ENCODE measurements around the gene PLD5.
"Not testable (repeated sequence)": the region's sequence is repeated elsewhere in the genome, so short reads cannot be mapped to it uniquely, and the experiment has no call there.

The PLD5 gene

GRCh38 chr1:242128951-242129502 lies 395.5 kb downstream of the PLD5 start:
- H3K79me2 ChIP-seq (ENCODE audit: insufficient read depth, low read length) = no peaks in the 10 kb centered on the region
- H3K27me3 ChIP-seq (ENCODE audit: insufficient read depth, low read length) = no peaks in the 10 kb centered on the region
- no peak for TF ChIP-seq EZH2 (IDR thresholded peaks at IDR 0.05; ENCODE audit: borderline replicate concordance, low read length)
- TF ChIP-seq, protein P1, sequence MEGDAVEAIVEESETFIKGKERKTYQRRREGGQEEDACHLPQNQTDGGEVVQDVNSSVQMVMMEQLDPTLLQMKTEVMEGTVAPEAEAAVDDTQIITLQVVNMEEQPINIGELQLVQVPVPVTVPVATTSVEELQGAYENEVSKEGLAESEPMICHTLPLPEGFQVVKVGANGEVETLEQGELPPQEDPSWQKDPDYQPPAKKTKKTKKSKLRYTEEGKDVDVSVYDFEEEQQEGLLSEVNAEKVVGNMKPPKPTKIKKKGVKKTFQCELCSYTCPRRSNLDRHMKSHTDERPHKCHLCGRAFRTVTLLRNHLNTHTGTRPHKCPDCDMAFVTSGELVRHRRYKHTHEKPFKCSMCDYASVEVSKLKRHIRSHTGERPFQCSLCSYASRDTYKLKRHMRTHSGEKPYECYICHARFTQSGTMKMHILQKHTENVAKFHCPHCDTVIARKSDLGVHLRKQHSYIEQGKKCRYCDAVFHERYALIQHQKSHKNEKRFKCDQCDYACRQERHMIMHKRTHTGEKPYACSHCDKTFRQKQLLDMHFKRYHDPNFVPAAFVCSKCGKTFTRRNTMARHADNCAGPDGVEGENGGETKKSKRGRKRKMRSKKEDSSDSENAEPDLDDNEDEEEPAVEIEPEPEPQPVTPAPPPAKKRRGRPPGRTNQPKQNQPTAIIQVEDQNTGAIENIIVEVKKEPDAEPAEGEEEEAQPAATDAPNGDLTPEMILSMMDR (IDR thresholded peaks at IDR 0.05; ENCODE audit: low read length) = peak; percentile 42; the same call in 1 of the 2 replicates
- H3K4me1 ChIP-seq (ENCODE audit: insufficient read depth, low read length, severe bottlenecking) = no peaks in the 10 kb centered on the region
- no peak overlapping the region for H3K27ac ChIP-seq (ENCODE audit: low read depth, low read length, poor library complexity, severe bottlenecking)
- no peaks in the 10 kb centered on the region for H3K9me3 ChIP-seq (ENCODE audit: low read length)
- no peaks in the 10 kb centered on the region for H4K20me1 ChIP-seq (ENCODE audit: insufficient read depth, low read length)
- no peaks in the 10 kb centered on the region for H3K9me2 ChIP-seq (ENCODE audit: low read depth, low read length)
- no peak overlapping the region for H3K4me2 ChIP-seq (ENCODE audit: low read length)
- H3K36me3 ChIP-seq (ENCODE audit: insufficient read depth, low read length) = no peaks in the 10 kb centered on the region
- no peak overlapping the region for H3K4me3 ChIP-seq (ENCODE audit: low read depth, low read length, poor library complexity, severe bottlenecking)
- no peak overlapping the region for H2AFZ ChIP-seq (ENCODE audit: low read length)
- H3F3A ChIP-seq (ENCODE audit: insufficient read depth, low read length) = no peaks in the 10 kb centered on the region
- H3K9ac ChIP-seq (ENCODE audit: low read length) = no peak overlapping the region

DNA sequence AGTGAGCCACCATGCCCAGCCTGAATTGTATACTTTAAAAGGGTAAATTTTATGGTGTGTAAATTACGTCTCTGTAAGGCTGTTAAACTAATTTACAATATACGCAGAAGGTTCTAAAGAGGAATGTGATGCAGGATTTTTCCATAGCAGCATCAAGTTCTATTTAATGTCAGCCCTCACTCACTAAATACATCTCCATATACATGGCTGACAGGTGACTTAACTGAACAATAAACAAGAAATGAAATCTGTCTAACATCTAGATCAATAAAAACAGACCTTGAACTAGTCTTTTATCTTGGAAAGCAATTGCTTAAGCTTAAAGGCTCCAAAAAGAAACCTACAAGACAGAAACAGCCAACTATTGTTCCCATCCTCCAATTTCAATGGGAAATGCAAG lies 404.1 kb downstream of the PLD5 start:
- Histone ChIP-seq H3F3A (ENCODE audit: insufficient read depth, low read length) (no peaks in the 10 kb centered on the region), H2AFZ (ENCODE audit: low read length) (no peak overlapping the region), H3K4me2 (ENCODE audit: low read length) (no peak overlapping the region), H4K20me1 (ENCODE audit: insufficient read depth, low read length) (no peaks in the 10 kb centered on the region), H3K79me2 (ENCODE audit: insufficient read depth, low read length) (no peaks in the 10 kb centered on the region), H3K9ac (ENCODE audit: low read length) (no peak overlapping the region), H3K4me3 (ENCODE audit: low read depth, low read length, poor library complexity, severe bottlenecking) (no peak overlapping the region), H3K27ac (ENCODE audit: low read depth, low read length, poor library complexity, severe bottlenecking) (no peak overlapping the region), H3K36me3 (ENCODE audit: insufficient read depth, low read length) (no peaks in the 10 kb centered on the region), H3K9me2 (ENCODE audit: low read depth, low read length) (no peaks in the 10 kb centered on the region), H3K27me3 (ENCODE audit: insufficient read depth, low read length) (no peaks in the 10 kb centered on the region), H3K9me3 (ENCODE audit: low read length) (no peaks in the 10 kb centered on the region), H3K4me1 (ENCODE audit: insufficient read depth, low read length, severe bottlenecking) (no peaks in the 10 kb centered on the region)
- no peak for TF ChIP-seq EZH2 (IDR thresholded peaks at IDR 0.05; ENCODE audit: borderline replicate concordance, low read length)
- TF ChIP-seq, protein P1 (IDR thresholded peaks at IDR 0.05; ENCODE audit: low read length) = no peak

DNA sequence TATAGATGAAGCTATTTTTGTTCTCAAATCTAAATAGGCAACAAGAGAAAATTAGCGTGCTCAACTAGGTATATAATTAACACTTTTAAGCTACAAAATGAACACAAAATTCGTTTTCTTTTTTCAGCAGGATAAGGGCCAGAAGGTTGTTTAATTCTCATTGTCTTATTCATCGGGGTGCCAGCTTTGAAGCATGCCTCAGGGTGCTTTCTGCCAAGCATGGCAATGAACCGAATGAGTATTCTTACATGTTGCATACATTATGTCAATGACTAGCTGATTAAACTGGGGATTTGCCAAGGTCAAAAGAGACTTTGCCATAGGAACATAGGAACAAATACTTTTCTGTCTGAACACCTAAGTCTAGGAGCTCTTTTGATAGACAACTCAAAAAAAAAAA lies 423.6 kb downstream of the PLD5 start:
- no peaks in the 10 kb centered on the region for H3K4me1 ChIP-seq (ENCODE audit: insufficient read depth, low read length, severe bottlenecking)
- no peak overlapping the region for H3K4me2 ChIP-seq (ENCODE audit: low read length)
- H3K27me3 ChIP-seq (ENCODE audit: insufficient read depth, low read length) = no peaks in the 10 kb centered on the region
- H3F3A ChIP-seq (ENCODE audit: insufficient read depth, low read length) = no peaks in the 10 kb centered on the region
- H3K9me2 ChIP-seq (ENCODE audit: low read depth, low read length) = no peaks in the 10 kb centered on the region
- no peak for TF ChIP-seq EZH2 (IDR thresholded peaks at IDR 0.05; ENCODE audit: borderline replicate concordance, low read length)
- TF ChIP-seq, protein P1 (IDR thresholded peaks at IDR 0.05; ENCODE audit: low read length) = no peak
- H3K79me2 ChIP-seq (ENCODE audit: insufficient read depth, low read length) = no peaks in the 10 kb centered on the region
- H3K4me3 ChIP-seq (ENCODE audit: low read depth, low read length, poor library complexity, severe bottlenecking) = no peak overlapping the region
- H4K20me1 ChIP-seq (ENCODE audit: insufficient read depth, low read length) = no peaks in the 10 kb centered on the region
- H3K9me3 ChIP-seq (ENCODE audit: low read length) = no peaks in the 10 kb centered on the region
- no peak overlapping the region for H2AFZ ChIP-seq (ENCODE audit: low read length)
- H3K36me3 ChIP-seq (ENCODE audit: insufficient read depth, low read length) = no peaks in the 10 kb centered on the region
- H3K9ac ChIP-seq (ENCODE audit: low read length) = no peak overlapping the region
- H3K27ac ChIP-seq (ENCODE audit: low read depth, low read length, poor library complexity, severe bottlenecking) = no peak overlapping the region

GRCh38 chr1:242097283-242097682 lies 427.2 kb downstream of the PLD5 start:
- H4K20me1 ChIP-seq (ENCODE audit: insufficient read depth, low read length); H3K79me2 ChIP-seq (ENCODE audit: insufficient read depth, low read length); H3K36me3 ChIP-seq (ENCODE audit: insufficient read depth, low read length); H2AFZ ChIP-seq (ENCODE audit: low read length); H3K4me1 ChIP-seq (ENCODE audit: insufficient read depth, low read length, severe bottlenecking); H3K9me2 ChIP-seq (ENCODE audit: low read depth, low read length); H3F3A ChIP-seq (ENCODE audit: insufficient read depth, low read length); H3K9ac ChIP-seq (ENCODE audit: low read length); H3K4me2 ChIP-seq (ENCODE audit: low read length); H3K27ac ChIP-seq (ENCODE audit: low read depth, low read length, poor library complexity, severe bottlenecking); H3K27me3 ChIP-seq (ENCODE audit: insufficient read depth, low read length); H3K9me3 ChIP-seq (ENCODE audit: low read length); H3K4me3 ChIP-seq (ENCODE audit: low read depth, low read length, poor library complexity, severe bottlenecking): not testable (repeated sequence)

Measured in OCI-LY1 (cell line).